ENCODE measurements around the gene ARMC8.

DNA sequence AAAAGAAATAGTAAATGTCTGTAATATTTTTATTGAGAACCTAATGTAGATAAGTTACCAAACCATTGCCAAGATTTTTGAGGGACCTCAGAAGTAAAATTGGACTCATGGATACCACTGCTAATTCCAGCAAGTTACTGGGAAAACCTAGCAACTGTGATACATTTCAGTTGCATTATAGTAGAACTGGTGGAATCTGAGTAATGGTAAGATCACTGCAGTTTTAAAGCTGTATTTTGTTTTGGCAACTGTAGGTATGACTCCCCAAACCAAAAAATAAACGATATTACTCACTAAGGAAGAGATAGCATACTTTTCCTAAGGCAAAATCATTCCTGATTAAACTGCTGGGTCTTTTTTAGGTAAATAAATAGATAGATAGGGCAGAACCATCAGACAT lies 54.0 kb downstream of the ARMC8 start:
- TF ChIP-seq, protein P1, sequence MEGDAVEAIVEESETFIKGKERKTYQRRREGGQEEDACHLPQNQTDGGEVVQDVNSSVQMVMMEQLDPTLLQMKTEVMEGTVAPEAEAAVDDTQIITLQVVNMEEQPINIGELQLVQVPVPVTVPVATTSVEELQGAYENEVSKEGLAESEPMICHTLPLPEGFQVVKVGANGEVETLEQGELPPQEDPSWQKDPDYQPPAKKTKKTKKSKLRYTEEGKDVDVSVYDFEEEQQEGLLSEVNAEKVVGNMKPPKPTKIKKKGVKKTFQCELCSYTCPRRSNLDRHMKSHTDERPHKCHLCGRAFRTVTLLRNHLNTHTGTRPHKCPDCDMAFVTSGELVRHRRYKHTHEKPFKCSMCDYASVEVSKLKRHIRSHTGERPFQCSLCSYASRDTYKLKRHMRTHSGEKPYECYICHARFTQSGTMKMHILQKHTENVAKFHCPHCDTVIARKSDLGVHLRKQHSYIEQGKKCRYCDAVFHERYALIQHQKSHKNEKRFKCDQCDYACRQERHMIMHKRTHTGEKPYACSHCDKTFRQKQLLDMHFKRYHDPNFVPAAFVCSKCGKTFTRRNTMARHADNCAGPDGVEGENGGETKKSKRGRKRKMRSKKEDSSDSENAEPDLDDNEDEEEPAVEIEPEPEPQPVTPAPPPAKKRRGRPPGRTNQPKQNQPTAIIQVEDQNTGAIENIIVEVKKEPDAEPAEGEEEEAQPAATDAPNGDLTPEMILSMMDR (IDR thresholded peaks at IDR 0.05): no peak
- no peak for TF ChIP-seq POLR2A (IDR thresholded peaks at IDR 0.05)

Measured in lower leg skin (tissue), 3 donors.